TTC549 (cell line): Measurements from ENCODE around the gene CKMT1A.
A peak's percentile ranks its signal among the peaks of the same experiment; 100 is the strongest.
"Not testable (repeated sequence)": the region's sequence is repeated elsewhere in the genome, so short reads cannot be mapped to it uniquely, and the experiment has no call there.

ENCODE experiments used
- FAIRE-seq: peaks from 2 replicates; lab custom pipeline; 2012; peaks lifted over from hg19 to GRCh38; lab: Jason Lieb, UNC

Gene CKMT1A

GRCh38 chr15:43693148-43694022, at the start of gene CKMT1A:
CKMT1A (plus strand) TSS chr15:43693859; CDS start chr15:43694051, 192 bp downstream.
- not testable (repeated sequence) for FAIRE-seq

GRCh38 chr15:43648649-43649429, 44.8 kb upstream of the CKMT1A start, which contains the start of gene CATSPER2:
CATSPER2 (minus strand) TSS chr15:43648844; CDS start chr15:43648061, 783 bp downstream.
- FAIRE-seq: no peak

- not testable (repeated sequence) for FAIRE-seq
Observed at GRCh38 chr15:43649430-43649926, 44.2 kb upstream of the CKMT1A start.

GRCh38 chr15:43659727-43660126, 33.9 kb upstream of the CKMT1A start:
- not testable (repeated sequence) for FAIRE-seq

GRCh38 chr15:43662293-43662692, 31.4 kb upstream of the CKMT1A start:
- not testable (repeated sequence) for FAIRE-seq

GRCh38 chr15:43663333-43663732, 30.3 kb upstream of the CKMT1A start:
- FAIRE-seq: not testable (repeated sequence)

GRCh38 chr15:43666177-43666576, 27.5 kb upstream of the CKMT1A start:
- FAIRE-seq: not testable (repeated sequence)

GRCh38 chr15:43674175-43674574, 19.5 kb upstream of the CKMT1A start:
- FAIRE-seq: not testable (repeated sequence)

GRCh38 chr15:43689604-43690301, 3.9 kb upstream of the CKMT1A start:
- peak; percentile 86 for FAIRE-seq

- FAIRE-seq: not testable (repeated sequence)
Observed at GRCh38 chr15:43692679-43693078, 980 bp upstream of the CKMT1A start.

GRCh38 chr15:43702174-43702573, 8.5 kb downstream of the CKMT1A start:
- FAIRE-seq: no peak

GRCh38 chr15:43702701-43703424, 9.2 kb downstream of the CKMT1A start:
- no peak for FAIRE-seq

GRCh38 chr15:43710431-43711131, 16.9 kb downstream of the CKMT1A start:
- FAIRE-seq: not testable (repeated sequence)

- FAIRE-seq: no peak
Observed at GRCh38 chr15:43723151-43723550, 29.5 kb downstream of the CKMT1A start.

- FAIRE-seq: not testable (repeated sequence)
Observed at GRCh38 chr15:43726306-43726705, 32.6 kb downstream of the CKMT1A start.

GRCh38 chr15:43728053-43728725, 34.5 kb downstream of the CKMT1A start:
- not testable (repeated sequence) for FAIRE-seq

- FAIRE-seq: no peak
Observed at GRCh38 chr15:43735416-43735815, 41.8 kb downstream of the CKMT1A start.

- not testable (repeated sequence) for FAIRE-seq
Observed at GRCh38 chr15:43746245-43746902, 52.7 kb downstream of the CKMT1A start, which contains the start of gene PDIA3. PDIA3 (plus strand) TSS chr15:43746438; CDS start chr15:43746540, 102 bp downstream.

- not testable (repeated sequence) for FAIRE-seq
Observed at GRCh38 chr15:43746903-43747309, 53.2 kb downstream of the CKMT1A start.
